Cardiac fibroblast (primary cell): Measurements from ENCODE around the gene CACNA2D4.

Source experiments
- DNase-seq, 2 donors: peaks; one replicate each; pipeline versions ENCODE4 v3.0.0 to v3.0.0-alpha.2; 2010; ENCODE audit warnings: low read depth in 2 of 2
- H3K4me3 ChIP-seq, 2 donors: replicated peaks in 1 of 2; 1 replicate in 1 of 2; 2 replicates in 1 of 2; pipeline ENCODE4 v1.5.1; 2011; ENCODE audit warnings: low read depth in 2 of 2, low read length in 2 of 2, mild to moderate bottlenecking in 2 of 2, moderate library complexity in 1 of 2
- CTCF ChIP-seq: IDR thresholded peaks from one replicate; pipeline ENCODE4 v1.5.1; 2011; ENCODE audit warnings: low read depth, mild to moderate bottlenecking, low read length, inconsistent platforms

Gene CACNA2D4

GRCh38 chr12:1922075-1922709, 3.7 kb upstream of the CACNA2D4 start:
- no peak for TF ChIP-seq CTCF
- no peak overlapping the region for H3K4me3 ChIP-seq
- no peak for DNase-seq

- no peak overlapping the region for H3K4me3 ChIP-seq
- no peak for TF ChIP-seq CTCF
- DNase-seq, result no peak
Measured at GRCh38 chr12:1920971-1921370, 2.5 kb upstream of the CACNA2D4 start.

GRCh38 chr12:1920436-1920835, 2.0 kb upstream of the CACNA2D4 start:
- no peak for TF ChIP-seq CTCF
- no peak overlapping the region for H3K4me3 ChIP-seq
- no peak for DNase-seq

GRCh38 chr12:1919763-1920162, 1.3 kb upstream of the CACNA2D4 start:
- DNase-seq, result no peak
- TF ChIP-seq CTCF, result no peak
- no peak overlapping the region for H3K4me3 ChIP-seq

GRCh38 chr12:1919284-1919683, 832 bp upstream of the CACNA2D4 start:
- no peak for TF ChIP-seq CTCF
- no peak overlapping the region for H3K4me3 ChIP-seq
- DNase-seq, result no peak

- TF ChIP-seq CTCF, result no peak
- no peak overlapping the region for H3K4me3 ChIP-seq
- no peak for DNase-seq
Measured at GRCh38 chr12:1918884-1919236, 408 bp upstream of the CACNA2D4 start.
